CD4-positive, alpha-beta T cell (primary cell): Measurements from ENCODE around the gene EEF1AKMT3. TPM values are rescaled to one million over a fixed set of nuclear protein-coding genes. Genes with fewer than 3 reads are reported as not detected.

Source experiments
- ATAC-seq: fragments of 200-7000 bp; cut with Tn5 transposase; one replicate; pipeline ENCODE4 v1.10.0; 2022; ENCODE audit warnings: mild to moderate bottlenecking; ENCODE audit not compliant: poor library complexity
- CTCF ChIA-PET: fragments of 350-600 bp; sonication (Branson Sonifier 250); formaldehyde crosslinking; loops from one replicate; lab custom pipeline; 2021; ENCODE audit warnings: antibody characterized with exemption, inconsistent platforms; lab: Charles Lee
- POLR2A ChIA-PET: fragments of 350-600 bp; sonication (Branson Sonifier 250); formaldehyde crosslinking; loops from one replicate; lab custom pipeline; 2021; ENCODE audit warnings: antibody characterized with exemption, inconsistent platforms; lab: Charles Lee
- DNase-seq, 14 experiments: peaks; one replicate each; pipeline ENCODE4 v3.0.0-alpha.2; 2013 to 2020; ENCODE audit warnings: mixed read lengths in 2 of 14
- H3K27ac ChIP-seq, 2 donors: one replicate each; pipeline versions ENCODE4 v1.5.1 to v1.7.0; 2013; ENCODE audit warnings: low read length in 2 of 2, low read depth in 1 of 2, mild to moderate bottlenecking in 1 of 2
- H3K27me3 ChIP-seq, 2 experiments: 1 replicate in 1 of 2; 2 replicates in 1 of 2; pipeline versions ENCODE4 v1.6.1 to v1.7.0; 2013; ENCODE audit warnings: low read length in 2 of 2, control low read depth in 1 of 2, mild to moderate bottlenecking in 1 of 2, moderate library complexity in 1 of 2; ENCODE audit not compliant: insufficient read depth in 2 of 2, control insufficient read depth in 1 of 2
- H3K36me3 ChIP-seq: one replicate; pipeline ENCODE4 v1.6.1; 2013; ENCODE audit warnings: low read length, control low read depth; ENCODE audit not compliant: insufficient read depth
- H3K4me1 ChIP-seq: one replicate; pipeline ENCODE4 v1.6.1; 2013; ENCODE audit warnings: low read length, control low read depth; ENCODE audit not compliant: insufficient read depth
- H3K4me3 ChIP-seq: one replicate; pipeline ENCODE4 v1.5.1; 2013; ENCODE audit warnings: mild to moderate bottlenecking, low read length, moderate library complexity
- H3K9me3 ChIP-seq, 2 experiments: 1 replicate in 1 of 2; 2 replicates in 1 of 2; pipeline versions ENCODE4 v1.6.1 to v1.7.0; 2013; ENCODE audit warnings: low read length in 2 of 2, mild to moderate bottlenecking in 2 of 2, control low read depth in 1 of 2, moderate library complexity in 1 of 2; ENCODE audit not compliant: control insufficient read depth in 1 of 2, insufficient read depth in 1 of 2
- H3K27ac Mint-ChIP-seq: one replicate; pipeline ENCODE4 v1.8.0; 2020; ENCODE audit warnings: mixed read lengths
- H3K27me3 Mint-ChIP-seq: one replicate; pipeline ENCODE4 v1.8.0; 2021; ENCODE audit warnings: mixed read lengths
- H3K36me3 Mint-ChIP-seq: one replicate; pipeline ENCODE4 v1.8.0; 2021; ENCODE audit warnings: low read depth, mixed read lengths
- H3K4me1 Mint-ChIP-seq: one replicate; pipeline ENCODE4 v1.8.0; 2021; ENCODE audit warnings: low read depth, mixed read lengths
- H3K4me3 Mint-ChIP-seq: one replicate; pipeline ENCODE4 v1.8.0; 2020; ENCODE audit warnings: mild to moderate bottlenecking, mixed read lengths
- H3K9me3 Mint-ChIP-seq: one replicate; pipeline ENCODE4 v1.8.0; 2020; ENCODE audit warnings: mixed read lengths
- intact Hi-C, 2 experiments: fragments of 100-400 bp; cut with DNase I in 1 of 2; cut with micrococcal nuclease in 1 of 2; formaldehyde crosslinking; loops; one replicate each; pipeline versions ENCODE4 v1.15.1 to v1.9.0; 2023 to 2025; cut with DNase I, micrococcal nuclease
- total RNA-seq, 174 experiments: library from RNA in 2 of 174; stranded (reverse) in 2 of 174; gene quantifications; one replicate each; pipeline ENCODE4 v1.2.3 and lab custom pipeline; 2021 to 2026
- TF ChIP-seq, protein P1 (sequence below): fragments of 200-600 bp; IDR thresholded peaks from one replicate; pipeline ENCODE4 v1.8.0; 2022; ENCODE audit warnings: antibody characterized with exemption, mild to moderate bottlenecking

The EEF1AKMT3 gene
- total RNA-seq, 2 experiments from 2014 or later, result 1.1 to 1.4 TPM

GRCh38 chr12:57757771-57758170 lies 14.6 kb upstream of the EEF1AKMT3 start:
- TF ChIP-seq, protein P1, sequence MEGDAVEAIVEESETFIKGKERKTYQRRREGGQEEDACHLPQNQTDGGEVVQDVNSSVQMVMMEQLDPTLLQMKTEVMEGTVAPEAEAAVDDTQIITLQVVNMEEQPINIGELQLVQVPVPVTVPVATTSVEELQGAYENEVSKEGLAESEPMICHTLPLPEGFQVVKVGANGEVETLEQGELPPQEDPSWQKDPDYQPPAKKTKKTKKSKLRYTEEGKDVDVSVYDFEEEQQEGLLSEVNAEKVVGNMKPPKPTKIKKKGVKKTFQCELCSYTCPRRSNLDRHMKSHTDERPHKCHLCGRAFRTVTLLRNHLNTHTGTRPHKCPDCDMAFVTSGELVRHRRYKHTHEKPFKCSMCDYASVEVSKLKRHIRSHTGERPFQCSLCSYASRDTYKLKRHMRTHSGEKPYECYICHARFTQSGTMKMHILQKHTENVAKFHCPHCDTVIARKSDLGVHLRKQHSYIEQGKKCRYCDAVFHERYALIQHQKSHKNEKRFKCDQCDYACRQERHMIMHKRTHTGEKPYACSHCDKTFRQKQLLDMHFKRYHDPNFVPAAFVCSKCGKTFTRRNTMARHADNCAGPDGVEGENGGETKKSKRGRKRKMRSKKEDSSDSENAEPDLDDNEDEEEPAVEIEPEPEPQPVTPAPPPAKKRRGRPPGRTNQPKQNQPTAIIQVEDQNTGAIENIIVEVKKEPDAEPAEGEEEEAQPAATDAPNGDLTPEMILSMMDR, result no peak
- Mint-ChIP-seq H3K36me3 (peaks cover 38% of the 10 kb centered on the region), H3K4me3 (peak overlapping the region; percentile 12), H3K27ac (no peak overlapping the region), H3K9me3 (no peaks in the 10 kb centered on the region), H3K4me1 (peaks cover 47% of the 10 kb centered on the region), H3K27me3 (no peaks in the 10 kb centered on the region)
- Histone ChIP-seq H3K9me3 (no peaks in the 10 kb centered on the region), H3K4me3 (no peak overlapping the region), H3K4me1 (peaks cover 43% of the 10 kb centered on the region), H3K27ac (no peak overlapping the region), H3K27me3 (no peaks in the 10 kb centered on the region), H3K36me3 (peaks cover 17% of the 10 kb centered on the region)
- intact Hi-C loops, result loop anchor here (1.0 to 5.0 kb wide), 3 partner anchors 23 to 147 kb away; no protein-coding TSS in a partner anchor
- DNase-seq (no peak), ATAC-seq (no peak)
- ChIA-PET POLR2A (no interaction called here), CTCF (interaction anchor here (2.2 kb wide), 1 partner anchor 13 kb away, joined by 15 read pairs; the partner anchor contains the start of gene TSPAN31)

GRCh38 chr12:57758552-57759359 lies 13.7 kb upstream of the EEF1AKMT3 start:
- Mint-ChIP-seq H3K9me3 (no peaks in the 10 kb centered on the region), H3K36me3 (peaks cover 38% of the 10 kb centered on the region), H3K4me3 (peak overlapping the region; percentile 12), H3K4me1 (peaks cover 45% of the 10 kb centered on the region), H3K27ac (peak overlapping the region; percentile 6), H3K27me3 (peaks cover 9% of the 10 kb centered on the region)
- no peak for ATAC-seq
- DNase-seq, result peak in 1 of 14 experiments; percentile 30
- Histone ChIP-seq H3K9me3 (no peaks in the 10 kb centered on the region), H3K27me3 (no peaks in the 10 kb centered on the region), H3K4me3 (no peak overlapping the region), H3K4me1 (peaks cover 33% of the 10 kb centered on the region), H3K27ac (no peak overlapping the region), H3K36me3 (peaks cover 17% of the 10 kb centered on the region)
- CTCF ChIA-PET, result interaction anchor here (0.5 to 1.8 kb wide), 10 partner anchors 12 to 147 kb away, joined by 3 to 8 read pairs (median 5); partner anchors contain the start of genes EEF1AKMT3, METTL1, TSFM and TSPAN31
- intact Hi-C loops, result loop anchor here (1.0 to 5.0 kb wide), 3 partner anchors 74 to 147 kb away; no protein-coding TSS in a partner anchor
- TF ChIP-seq, protein P1, result no peak
- POLR2A ChIA-PET, result interaction anchor here (0.6 to 2.6 kb wide), 4 partner anchors 13 to 138 kb away, joined by 3 to 7 read pairs (median 3); partner anchors contain the start of genes EEF1AKMT3 and METTL1

DNA sequence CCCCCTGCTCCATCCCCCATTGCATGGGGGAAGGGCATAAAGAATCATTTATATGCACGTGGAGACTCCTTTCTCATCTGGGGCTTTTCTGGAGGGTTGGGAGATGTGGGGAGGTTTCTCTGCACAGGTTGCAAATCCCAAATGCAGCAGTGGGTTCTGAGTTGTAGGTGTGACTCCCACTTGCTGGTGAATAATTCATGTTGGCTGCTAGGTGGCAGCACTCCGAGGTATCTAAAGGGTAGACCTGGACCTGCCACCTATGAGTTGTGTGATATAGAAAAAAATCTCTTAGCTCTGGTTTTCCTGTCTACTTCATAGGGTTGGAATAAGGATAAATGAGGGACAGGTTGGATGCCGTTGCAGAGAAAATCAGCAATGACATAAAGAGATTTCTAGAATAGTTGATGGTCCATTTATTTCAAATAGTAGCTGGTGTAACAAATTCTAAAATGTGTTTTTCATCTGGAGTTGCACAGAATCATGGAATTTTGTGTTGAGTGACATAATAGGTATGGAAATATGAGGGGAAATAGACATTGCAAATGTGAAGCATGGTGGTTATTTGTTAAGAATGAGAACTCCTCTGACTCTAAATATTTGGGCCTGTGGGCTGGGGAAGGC lies 12.9 kb upstream of the EEF1AKMT3 start:
- no peaks in the 10 kb centered on the region for H3K9me3 Mint-ChIP-seq
- Histone ChIP-seq H3K4me3 (no peak overlapping the region), H3K4me1 (peaks cover 29% of the 10 kb centered on the region), H3K27me3 (peaks cover 3 to 4% of the 10 kb centered on the region in 2 experiments), H3K9me3 (no peaks in the 10 kb centered on the region), H3K36me3 (peaks cover 17% of the 10 kb centered on the region), H3K27ac (no peak overlapping the region)
- H3K27ac Mint-ChIP-seq, result peak overlapping the region; percentile 6
- DNase-seq, result peak in 10 of 14 experiments; percentile 28 to 77 (median 42)
- H3K4me1 Mint-ChIP-seq, result peaks cover 45% of the 10 kb centered on the region
- ATAC-seq, result no peak
- POLR2A ChIA-PET, result interaction anchor here (0.6 to 2.6 kb wide), 4 partner anchors 13 to 137 kb away, joined by 3 to 7 read pairs (median 3); partner anchors contain the start of genes EEF1AKMT3 and METTL1
- intact Hi-C loops, result loop anchor here (1.0 to 5.0 kb wide), 3 partner anchors 73 to 146 kb away; no protein-coding TSS in a partner anchor
- H3K36me3 Mint-ChIP-seq, result peaks cover 36% of the 10 kb centered on the region
- TF ChIP-seq, protein P1, result peak; percentile 65
- CTCF ChIA-PET, result interaction anchor here (0.5 to 1.8 kb wide), 9 partner anchors 13 to 146 kb away, joined by 3 to 8 read pairs (median 6); partner anchors contain the start of genes EEF1AKMT3, METTL1, TSFM and TSPAN31
- peak overlapping the region; percentile 77 for H3K4me3 Mint-ChIP-seq
- peaks cover 17% of the 10 kb centered on the region for H3K27me3 Mint-ChIP-seq
